ENCODE measurements around the gene IL17REL.

Gene IL17REL

DNA sequence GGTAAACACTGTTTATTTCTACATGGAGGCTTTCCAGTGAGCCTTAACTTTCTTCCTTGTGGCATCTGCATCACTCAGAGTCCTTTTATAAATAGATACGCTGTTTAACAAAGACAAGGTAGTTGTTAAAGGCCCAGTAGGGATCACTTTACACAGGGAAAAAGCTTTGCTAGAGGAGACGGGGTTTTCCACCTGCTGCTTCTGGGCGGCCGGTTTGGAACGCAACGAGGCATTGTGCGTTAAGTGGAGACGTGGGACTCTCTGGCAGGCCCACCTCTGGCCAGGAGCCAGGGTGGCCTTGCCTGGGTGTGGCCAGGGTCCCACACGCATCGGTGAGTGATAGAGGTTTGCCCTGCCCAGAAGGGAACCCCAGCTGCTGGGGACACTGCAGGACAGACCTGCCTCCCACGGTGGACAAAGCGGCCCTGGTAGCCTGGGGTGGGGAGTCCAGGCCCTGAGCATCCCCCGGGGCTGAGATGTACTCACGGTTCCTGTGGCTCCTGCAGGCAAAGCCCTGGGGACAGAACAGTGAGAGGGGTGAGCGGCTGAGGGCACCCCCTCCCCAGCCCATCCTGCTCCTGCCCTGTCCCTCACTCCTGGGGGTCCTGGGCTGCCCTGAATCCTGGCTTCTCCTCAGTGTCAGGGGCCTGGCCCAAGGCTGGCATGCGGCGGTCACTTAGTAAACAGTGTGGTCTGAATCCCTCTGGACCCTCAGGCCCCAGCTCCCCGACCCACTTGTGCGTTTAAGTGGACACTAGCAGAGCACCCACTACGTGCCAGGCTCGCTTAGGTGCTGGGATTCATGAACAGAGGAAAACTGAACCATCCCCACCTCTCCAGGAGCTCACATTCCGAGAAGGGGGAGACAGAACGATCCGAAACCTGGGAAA is 4.2 kb downstream of the IL17REL start:
- DNase-seq (ENCODE audit: low read depth in 2 of 2, low spot score in 1 of 2), result no peak

DNA sequence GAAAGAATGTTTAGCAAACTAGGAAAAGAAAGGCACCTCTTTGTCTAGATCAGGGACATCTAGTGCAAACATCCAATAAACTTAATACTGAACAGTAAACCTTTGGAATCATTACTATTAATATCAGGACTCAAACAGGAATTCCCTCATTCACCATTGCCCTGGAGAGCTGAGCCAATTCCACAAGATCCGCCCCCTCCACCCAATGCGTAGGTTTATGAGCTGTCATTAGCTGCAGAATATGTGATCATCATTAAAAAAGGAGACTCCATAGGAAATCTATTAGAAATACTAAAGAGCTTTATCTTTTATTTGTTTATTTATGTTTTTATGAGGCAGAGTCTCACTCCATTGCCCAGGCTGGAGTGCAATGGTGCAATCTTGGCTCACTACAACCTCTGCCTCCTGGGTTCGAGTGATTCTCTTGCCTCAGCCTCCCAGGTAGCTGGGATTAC is 5.5 kb downstream of the IL17REL start:
- DNase-seq (ENCODE audit: low read depth in 2 of 2, low spot score in 1 of 2), result no peak

DNA sequence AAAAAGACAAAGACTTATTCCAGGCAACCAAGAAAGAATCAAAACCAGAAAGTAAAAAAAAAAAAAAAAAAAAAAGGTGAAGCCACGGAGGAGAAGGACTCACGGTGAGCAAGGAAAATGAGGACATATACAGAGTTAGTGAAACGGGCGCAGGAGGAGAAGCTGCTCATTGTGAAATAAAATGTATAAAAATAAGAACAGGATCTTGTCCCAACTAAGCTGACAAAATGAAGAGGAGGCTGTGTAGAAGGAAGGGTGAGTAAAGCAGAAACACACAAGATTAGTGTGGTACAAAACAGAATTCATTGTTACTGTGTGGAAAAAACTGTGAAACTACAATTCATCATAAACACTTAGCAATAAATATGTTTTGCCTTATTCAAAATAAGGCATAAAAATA is 7.6 kb downstream of the IL17REL start:
- no peak for DNase-seq (ENCODE audit: low read depth in 2 of 2, low spot score in 1 of 2)

DNA sequence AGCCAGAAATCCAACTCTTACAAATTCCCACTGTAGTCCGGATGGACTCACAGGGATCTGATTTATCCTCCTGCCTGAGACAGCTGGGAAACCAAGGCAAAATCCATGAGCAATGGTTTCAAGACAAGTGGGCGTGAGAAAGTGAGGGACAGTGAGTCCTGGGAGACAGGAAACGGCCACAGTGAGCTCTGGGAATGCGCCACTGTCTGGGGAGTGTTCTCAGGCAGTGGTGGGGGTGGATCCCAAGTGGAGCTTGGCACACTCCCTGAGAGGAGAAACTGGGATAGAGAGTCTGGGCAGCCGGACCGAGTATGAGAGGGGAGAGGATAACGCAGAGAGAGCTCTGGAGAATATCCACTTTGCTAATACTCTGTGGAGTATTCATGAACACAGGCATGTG is 9.8 kb downstream of the IL17REL start:
- DNase-seq (ENCODE audit: low read depth in 2 of 2, low spot score in 1 of 2), result no peak

DNA sequence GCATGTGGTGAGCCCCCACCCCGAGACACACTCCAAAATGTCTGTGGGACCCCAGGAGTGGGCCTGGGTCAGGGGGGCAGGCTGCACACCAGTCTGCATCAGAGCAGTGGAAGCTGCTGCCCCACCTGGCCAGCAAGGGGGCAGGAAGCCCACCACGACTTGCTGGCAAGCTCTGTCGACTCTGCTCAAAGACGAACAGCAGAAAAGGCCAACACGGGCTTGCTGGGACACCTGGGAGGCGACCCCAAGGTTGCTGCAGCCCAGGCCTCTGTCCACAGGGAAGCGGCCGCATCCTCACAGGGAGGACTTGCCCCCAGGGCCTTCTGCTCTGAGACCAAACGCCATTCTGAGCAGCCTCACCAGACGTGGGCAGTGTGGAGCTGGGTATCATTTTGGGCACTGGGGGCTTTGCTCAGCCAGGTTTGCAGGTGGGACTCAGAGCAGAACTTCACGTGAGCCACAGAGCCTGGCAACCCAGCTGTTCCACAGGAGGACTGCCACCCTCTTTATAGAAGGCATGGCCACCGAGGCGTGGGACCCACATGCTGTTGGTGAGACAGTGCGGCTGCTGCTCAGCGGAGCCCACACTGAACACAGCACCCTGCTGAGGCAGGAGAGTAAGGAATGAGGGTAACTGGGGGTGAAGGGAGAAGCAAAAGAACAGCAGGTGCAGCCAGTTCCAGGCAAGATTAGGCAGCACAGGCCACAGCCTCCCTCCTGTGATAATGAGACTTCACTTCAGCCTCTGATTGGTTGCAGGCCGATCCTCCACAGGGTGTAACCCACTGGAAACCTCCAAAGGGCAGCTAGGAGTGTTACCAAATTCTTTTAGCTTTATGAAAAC is 11.0 kb downstream of the IL17REL start:
- DNase-seq (ENCODE audit: low read depth in 2 of 2, low spot score in 1 of 2), result no peak

DNA sequence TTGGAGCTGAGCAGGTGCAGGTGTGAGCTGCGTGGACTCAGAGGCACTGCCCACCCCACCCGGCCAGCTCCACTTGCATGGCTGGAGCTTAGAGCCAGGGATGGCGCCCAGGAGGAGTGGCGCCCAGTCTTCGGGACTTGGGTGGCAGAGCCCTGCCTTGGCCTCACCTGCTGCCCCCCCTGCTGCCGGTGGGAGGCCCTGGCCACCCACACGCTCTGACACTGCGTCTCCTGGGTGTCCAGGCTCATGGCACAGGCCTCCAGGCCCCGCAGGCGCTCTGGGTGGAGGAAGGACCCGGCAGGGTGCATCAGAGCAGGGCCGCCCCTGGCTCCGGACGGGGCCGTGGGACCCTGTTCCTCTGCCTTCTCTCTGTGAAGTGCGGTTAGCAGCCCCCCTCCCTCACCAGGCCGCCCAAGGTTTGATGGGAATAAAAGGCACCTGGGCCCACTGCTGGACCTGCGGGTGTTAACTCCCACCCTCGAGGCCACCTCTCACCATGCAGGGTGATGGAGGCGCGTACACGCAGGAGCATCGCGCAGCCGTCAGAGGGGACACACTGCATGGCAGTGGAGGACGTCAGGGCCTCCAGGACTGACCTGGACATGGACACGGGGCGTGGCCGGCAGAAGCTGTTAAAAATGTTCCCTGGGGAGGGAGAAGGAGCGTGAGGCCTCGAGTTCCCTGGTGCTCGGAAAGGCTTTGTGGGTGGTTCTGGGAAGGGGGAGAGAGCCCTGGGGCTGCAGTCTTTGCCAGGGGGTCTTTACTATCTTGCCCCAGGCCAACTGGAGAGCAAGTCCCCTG is 11.8 kb downstream of the IL17REL start:
- DNase-seq (ENCODE audit: low read depth in 2 of 2, low spot score in 1 of 2), result no peak

DNA sequence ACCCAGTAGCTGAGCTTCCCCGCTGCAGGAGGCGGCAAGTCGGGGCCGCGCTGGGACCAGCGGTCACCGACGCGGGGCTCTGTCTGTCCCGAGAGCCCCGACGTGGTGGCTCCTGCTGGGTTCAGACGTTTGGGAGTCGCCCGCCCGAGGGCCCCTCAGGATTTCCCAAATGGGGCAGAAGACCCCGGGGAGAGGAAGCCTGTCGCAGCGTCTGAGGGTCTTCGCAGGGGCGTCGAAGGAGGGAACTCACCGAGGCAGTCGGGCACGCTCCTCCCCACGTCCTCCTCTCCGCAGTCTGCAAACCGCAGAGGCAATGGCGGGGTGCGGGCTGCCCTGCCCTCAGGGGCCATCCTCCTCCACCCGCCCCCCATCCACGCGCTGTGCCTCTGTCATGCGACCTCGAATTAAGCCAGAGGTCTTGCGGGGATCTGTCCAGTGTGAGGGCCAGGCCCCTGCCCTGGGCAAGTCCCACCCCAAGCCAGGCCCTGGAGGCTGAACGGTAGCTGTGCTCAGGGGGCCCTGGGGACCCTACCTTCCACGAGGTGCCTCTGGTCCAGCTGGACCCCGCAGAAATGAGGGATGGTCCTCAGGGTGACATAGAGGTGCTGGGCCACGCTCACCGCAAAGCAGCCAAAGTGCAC is 12.5 kb downstream of the IL17REL start:
- DNase-seq (ENCODE audit: low read depth in 2 of 2, low spot score in 1 of 2), result no peak

DNA sequence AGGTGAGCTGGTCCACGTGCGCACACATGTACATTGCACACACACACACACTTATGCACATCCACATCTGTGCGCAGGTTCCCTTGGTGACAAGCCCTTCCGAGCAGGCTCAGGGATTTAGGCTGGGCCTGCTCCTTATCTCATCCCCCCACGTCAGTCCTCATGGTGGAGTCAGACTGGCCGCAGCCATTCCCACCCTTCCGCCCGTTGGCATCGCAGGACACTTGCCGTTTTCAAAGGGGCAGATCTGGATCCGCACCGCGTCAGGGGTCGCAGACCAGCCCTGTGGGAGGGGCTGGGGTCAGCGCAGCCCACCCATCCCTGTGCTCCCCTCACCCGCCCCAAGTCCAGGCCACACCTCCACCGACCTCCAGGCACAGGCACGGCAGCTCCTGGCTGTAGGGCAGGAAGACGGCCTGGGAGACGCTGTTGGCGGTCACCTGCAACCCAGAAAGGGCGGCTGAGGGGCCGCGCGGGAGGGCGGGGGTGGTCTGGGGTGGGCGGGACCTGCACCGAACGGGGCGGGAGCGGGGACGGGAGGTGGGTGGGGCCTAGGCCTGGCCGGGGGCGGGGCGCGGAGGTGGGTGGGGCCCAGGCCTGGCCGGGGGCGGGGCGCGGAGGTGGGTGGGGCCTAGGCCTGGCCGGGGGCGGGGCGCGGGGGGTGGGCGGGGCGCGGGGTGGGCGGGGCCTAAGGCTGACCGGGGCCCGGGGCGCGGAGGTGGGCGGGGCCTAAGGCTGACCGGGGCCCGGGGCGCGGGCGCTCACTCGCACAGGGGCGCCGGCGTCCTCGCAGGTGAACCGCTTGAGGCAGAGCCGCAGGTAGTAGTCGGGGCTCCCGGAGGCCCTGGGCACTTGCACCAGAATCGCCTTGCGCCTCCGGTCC is 13.3 kb downstream of the IL17REL start:
- no peak for DNase-seq (ENCODE audit: low read depth in 2 of 2, low spot score in 1 of 2)

DNA sequence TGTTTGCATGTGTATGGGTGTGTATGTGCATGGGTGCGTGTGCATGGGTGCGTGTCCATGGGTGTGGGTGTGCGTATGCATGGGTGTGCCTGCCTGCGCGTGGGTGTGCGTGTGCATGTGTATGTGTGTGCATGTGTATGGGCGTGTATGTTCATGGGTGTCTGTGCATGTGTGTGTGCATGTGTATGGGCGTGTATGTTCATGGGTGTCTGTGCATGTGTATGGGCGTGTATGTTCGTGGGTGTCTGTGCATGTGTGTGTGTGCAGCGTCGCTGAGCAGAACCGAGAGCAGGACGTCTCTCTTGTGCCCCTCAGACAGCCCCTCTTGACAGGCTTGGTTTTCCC is 13.9 kb downstream of the IL17REL start:
- DNase-seq (ENCODE audit: low read depth in 2 of 2, low spot score in 1 of 2), result no peak

DNA sequence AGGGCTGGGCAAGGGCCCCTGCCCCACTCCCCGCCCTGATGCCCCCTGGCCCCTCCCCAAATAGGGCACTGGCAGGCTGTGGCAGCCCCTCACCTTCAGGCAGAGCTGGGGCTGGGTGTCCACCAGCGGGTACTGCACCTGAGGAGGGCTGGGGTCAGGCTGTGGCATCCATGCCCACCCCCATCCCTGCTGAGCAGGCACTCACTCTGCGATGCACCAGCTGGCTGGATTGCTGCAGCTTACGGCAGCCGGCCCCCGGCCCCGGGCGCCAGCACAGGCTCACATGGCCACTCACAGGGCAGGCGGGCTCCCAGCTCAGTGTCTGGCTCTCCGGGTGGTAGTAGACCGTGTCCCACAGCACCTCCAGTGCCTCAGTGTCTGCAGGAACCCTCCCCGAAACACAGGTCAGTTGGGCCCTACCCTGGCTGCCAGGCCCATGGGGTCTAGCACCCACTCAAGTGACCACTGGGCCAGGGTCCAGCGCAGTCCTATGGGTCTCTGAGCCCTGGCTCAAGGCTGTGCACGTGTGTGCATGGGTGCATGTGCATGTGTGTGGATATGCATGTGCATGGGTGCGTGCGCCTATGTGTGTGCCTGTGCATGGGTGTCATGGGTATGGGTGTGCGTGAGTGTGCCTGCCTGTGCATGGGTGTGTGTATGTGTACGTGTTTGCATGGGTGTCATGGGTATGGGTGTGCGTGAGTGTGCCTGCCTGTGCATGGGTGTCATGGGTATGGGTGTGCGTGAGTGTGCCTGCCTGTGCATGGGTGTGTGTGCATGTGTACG is 14.4 kb downstream of the IL17REL start:
- DNase-seq (ENCODE audit: low read depth in 2 of 2, low spot score in 1 of 2), result no peak

DNA sequence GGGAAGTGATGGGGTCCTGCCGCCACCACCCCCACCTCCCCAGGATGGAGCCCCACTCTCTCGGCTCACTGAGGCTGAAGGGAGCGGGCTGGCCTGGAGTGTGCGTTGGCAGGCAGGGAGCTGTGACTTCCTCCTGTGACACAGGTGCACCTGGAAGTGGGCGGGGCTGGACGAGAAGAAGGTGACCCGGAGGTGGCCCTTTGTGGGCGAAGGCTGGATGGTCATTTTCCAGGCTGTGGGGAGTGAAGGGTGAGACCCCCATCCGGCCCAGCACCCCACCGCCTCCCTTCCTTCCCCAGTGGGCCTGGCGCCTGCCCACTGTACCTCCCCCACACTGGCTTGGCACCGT is 15.3 kb downstream of the IL17REL start:
- DNase-seq (ENCODE audit: low read depth in 2 of 2, low spot score in 1 of 2), result no peak

DNA sequence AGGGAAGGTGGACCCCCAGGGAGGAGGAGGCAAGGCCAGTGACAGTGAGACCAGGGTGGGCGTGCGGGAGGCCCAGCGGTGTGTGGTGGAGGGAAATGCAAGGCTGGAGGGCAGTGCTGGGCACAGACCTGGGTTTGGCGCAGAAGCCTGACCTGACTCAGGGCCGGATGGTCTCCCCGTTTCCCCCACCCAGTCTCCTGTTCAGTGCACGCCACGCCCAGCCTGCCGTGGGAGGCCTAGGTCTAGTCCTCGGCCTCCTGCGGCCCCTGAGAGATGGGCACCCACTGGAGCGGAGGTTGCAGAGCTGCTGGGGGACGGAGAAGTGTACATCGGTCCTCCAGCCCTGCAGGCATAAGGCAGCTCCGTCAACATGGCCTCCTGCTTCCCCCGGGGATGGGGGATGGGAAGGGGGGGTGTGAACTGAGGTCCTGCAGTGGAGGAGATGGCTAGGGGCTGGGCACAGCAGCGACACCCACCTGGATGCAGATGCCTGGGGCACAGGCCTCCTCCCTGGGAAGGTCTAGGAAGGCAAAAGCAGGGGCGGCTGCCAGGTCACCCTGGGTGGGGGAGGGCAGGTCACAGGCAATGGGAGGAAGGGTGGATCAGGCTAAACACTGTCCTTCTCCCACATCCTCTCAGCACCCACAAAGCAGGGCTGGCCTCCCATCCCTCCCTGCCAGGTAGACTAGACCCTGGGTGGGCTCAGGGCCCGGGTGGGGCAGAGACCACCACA is 15.9 kb downstream of the IL17REL start:
- DNase-seq (ENCODE audit: low read depth in 2 of 2, low spot score in 1 of 2), result no peak

DNA sequence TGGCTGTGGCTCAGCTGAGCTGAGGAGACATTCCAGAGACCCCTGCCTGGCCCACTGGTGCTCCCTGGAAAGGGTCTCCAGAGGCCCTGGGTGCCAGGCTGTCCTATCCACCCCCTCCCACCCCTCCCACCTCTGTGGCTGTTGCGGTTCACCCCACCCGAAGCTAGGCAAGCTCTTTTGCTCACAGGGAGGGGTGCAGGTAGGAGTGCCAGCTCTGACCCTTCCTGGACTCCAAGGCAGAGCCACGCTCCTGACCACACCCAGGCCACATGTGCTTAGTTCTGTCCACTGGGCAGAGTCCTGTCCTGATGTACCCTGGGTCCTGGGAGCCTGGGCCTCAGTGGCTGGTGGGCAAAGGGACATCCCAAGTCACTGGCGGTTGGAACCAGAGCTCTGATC is 16.4 kb downstream of the IL17REL start:
- DNase-seq (ENCODE audit: low read depth in 2 of 2, low spot score in 1 of 2), result no peak

DNA sequence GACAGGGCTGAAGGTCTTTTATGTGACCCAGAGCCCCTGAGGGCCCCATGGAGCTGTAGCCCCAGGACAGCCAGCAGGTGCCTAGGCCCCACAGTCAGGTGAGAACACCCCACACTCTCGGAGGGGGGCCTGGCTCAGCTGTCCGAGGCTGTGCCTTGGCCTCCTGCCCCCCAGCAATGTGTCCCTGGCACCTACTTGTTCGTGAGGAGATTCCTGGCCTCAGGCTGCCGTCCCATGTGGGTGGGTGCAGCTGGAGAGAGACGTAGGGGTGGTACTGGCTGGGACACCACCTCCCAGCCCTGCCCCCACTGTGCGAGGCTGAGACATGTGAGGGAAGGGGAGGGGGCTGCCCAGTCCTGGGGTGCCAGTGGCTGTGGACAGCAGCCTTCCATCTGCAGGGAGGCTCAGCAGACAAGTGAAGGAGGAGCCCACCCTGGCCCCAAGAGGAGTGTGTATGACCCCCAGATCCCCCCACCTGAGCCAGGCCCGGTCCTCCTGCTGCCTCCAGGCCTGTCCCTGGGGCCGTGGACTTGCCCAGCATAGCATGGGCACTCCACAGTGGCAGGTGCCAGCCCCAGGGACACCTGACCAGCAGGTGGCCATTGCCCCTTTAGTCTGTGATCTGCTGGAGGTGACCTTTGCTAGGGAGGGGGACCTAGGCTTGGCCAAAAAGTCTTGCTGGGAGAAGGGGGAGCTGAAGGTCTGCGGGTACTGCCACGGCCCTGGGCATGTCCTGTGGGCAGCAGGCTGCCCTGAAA is 17.0 kb downstream of the IL17REL start:
- DNase-seq (ENCODE audit: low read depth in 2 of 2, low spot score in 1 of 2), result no peak

DNA sequence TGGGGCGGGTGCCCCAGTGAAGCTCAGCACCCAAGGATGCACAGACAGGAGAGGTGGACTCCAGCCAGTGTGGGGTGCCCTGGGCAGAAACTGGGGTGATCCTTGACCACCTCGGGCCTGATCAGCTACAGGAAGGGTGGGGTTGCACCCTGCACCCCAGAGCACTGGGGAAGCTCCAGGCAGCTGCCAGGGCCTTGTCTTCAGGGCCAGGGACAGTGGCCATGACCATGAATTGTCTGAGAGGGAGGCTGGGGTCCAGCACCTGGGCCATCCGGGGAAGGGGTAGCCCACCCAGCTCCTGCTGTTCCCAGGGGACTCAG is 17.6 kb downstream of the IL17REL start:
- DNase-seq (ENCODE audit: low read depth in 2 of 2, low spot score in 1 of 2), result no peak

DNA sequence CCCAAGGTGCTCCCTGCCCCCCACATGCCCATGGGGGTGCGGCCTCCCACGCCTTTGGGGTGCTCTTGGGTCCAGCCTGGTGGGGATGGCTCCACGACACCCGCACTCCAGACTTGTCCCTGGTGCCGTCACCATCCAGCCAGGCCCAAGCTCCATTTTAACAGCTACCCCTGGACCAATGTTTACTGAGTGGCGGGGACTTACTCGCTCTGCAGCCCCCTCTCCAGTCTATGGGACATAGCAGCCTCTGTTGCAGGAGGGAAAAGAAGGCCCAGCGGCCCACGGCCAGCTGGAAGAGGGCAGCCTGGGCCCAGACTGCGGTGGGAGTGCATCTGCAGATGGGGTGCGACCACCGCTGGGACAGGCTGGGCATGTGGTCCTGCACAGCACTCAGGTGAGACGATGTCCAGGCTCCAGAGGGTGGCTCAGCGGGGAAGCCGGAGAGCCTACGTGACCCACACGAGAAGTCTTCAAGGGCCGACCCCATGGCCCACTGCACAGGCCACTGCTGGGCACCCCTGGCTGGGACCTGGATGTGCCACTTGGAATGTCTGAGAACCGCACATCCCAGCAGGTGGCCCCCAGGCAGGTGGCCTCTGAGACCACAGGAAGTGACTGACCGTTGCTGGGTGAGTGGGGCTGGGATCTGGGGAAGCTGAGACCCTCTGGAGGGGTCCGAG is 18.1 kb downstream of the IL17REL start:
- no peak for DNase-seq (ENCODE audit: low read depth in 2 of 2, low spot score in 1 of 2)

DNA sequence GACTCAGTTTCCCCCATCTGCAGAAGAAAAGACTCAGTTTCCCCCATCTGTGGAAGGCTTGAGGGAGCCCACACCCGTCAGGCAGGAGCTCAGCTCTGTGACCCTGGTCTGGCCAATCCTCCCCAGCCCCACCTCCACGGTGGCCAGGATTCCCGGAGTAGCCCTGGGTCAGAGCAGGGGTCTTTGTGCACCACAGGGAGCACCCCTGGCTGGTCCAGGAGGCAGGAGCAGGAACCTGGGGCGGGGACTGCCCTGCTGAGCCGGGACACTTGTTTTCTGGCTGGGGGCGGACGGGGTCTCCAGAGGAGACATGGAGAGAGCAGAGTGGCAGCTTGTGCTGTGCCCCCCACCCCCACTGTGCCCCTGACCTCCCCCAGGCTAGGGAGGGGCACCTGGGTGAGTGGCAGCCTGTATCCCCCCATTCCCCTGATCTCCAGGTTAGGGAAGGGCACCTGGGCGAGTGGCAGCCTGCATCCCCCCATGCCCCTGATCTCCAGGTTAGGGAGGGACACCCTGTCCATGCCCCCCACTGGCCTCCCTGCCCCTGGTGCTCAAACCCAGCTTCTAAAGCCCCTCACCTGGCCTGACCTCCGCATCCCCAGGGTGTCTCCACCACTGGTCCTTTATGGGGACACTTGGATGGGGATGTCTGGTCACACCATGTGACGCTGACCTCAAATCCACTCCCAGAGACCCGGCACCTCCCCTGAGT is 18.8 kb downstream of the IL17REL start:
- no peak for DNase-seq (ENCODE audit: low read depth in 2 of 2, low spot score in 1 of 2)
